Measurements from ENCODE around the gene TERB1. TPM values are rescaled to one million over a fixed set of nuclear protein-coding genes. Genes with fewer than 3 reads are reported as not detected.
A peak's percentile ranks its signal among the peaks of the same experiment; 100 is the strongest.

TERB1 gene
- total and polyA plus RNA-seq, 2 of the 13 experiments (the other 11 are each of a cell fraction or from before 2014, with no cell fraction given) = not detected

GRCh38 chr16:66751303-66751991, 49.9 kb downstream of the TERB1 start, which contains the start of gene DYNC1LI2 (continued):
- TF ChIP-seq ZNF281 (CRISPR knock-in tag; IDR thresholded peaks at IDR 0.05; ENCODE audit: borderline replicate concordance) (no peak), ZNF672 (CRISPR knock-in tag; IDR thresholded peaks at IDR 0.05) (no peak), ZNF878 (CRISPR knock-in tag; IDR thresholded peaks at IDR 0.05) (no peak), ZNF501 (CRISPR knock-in tag; IDR thresholded peaks at IDR 0.05) (no peak; the same call in 1 of the 2 replicates), SNRNP70 (IDR thresholded peaks at IDR 0.05; ENCODE audit: low read depth, low read length) (no peak), POLR2A (IDR thresholded peaks at IDR 0.05; ENCODE audit: insufficient read depth in 1 of 2, low read depth in 2 of 2, low read length in 2 of 2) (peak; percentile 59 to 83), HIC2 (CRISPR knock-in tag; IDR thresholded peaks at IDR 0.05; ENCODE audit: low read depth) (no peak), ZNF256 (CRISPR knock-in tag; conservative IDR thresholded peaks at IDR 0.05) (no peak), ZFAT (CRISPR knock-in tag; conservative IDR thresholded peaks at IDR 0.05) (no peak), KDM3A (CRISPR knock-in tag; IDR thresholded peaks at IDR 0.05; ENCODE audit: low read depth) (no peak), BRCA1 (CRISPR knock-in tag; IDR thresholded peaks at IDR 0.05) (no peak), CAMTA2 (CRISPR knock-in tag; IDR thresholded peaks at IDR 0.05; ENCODE audit: borderline replicate concordance) (no peak; the same call in 1 of the 2 replicates), ZNF7 (CRISPR knock-in tag; IDR thresholded peaks at IDR 0.05) (no peak)
- TF ChIP-seq, protein P1, sequence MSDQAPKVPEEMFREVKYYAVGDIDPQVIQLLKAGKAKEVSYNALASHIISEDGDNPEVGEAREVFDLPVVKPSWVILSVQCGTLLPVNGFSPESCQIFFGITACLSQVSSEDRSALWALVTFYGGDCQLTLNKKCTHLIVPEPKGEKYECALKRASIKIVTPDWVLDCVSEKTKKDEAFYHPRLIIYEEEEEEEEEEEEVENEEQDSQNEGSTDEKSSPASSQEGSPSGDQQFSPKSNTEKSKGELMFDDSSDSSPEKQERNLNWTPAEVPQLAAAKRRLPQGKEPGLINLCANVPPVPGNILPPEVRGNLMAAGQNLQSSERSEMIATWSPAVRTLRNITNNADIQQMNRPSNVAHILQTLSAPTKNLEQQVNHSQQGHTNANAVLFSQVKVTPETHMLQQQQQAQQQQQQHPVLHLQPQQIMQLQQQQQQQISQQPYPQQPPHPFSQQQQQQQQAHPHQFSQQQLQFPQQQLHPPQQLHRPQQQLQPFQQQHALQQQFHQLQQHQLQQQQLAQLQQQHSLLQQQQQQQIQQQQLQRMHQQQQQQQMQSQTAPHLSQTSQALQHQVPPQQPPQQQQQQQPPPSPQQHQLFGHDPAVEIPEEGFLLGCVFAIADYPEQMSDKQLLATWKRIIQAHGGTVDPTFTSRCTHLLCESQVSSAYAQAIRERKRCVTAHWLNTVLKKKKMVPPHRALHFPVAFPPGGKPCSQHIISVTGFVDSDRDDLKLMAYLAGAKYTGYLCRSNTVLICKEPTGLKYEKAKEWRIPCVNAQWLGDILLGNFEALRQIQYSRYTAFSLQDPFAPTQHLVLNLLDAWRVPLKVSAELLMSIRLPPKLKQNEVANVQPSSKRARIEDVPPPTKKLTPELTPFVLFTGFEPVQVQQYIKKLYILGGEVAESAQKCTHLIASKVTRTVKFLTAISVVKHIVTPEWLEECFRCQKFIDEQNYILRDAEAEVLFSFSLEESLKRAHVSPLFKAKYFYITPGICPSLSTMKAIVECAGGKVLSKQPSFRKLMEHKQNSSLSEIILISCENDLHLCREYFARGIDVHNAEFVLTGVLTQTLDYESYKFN (CRISPR knock-in tag; conservative IDR thresholded peaks at IDR 0.05) = no peak
- TF ChIP-seq, protein P2, sequence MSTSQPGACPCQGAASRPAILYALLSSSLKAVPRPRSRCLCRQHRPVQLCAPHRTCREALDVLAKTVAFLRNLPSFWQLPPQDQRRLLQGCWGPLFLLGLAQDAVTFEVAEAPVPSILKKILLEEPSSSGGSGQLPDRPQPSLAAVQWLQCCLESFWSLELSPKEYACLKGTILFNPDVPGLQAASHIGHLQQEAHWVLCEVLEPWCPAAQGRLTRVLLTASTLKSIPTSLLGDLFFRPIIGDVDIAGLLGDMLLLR (CRISPR knock-in tag; IDR thresholded peaks at IDR 0.05) = no peak
- TF ChIP-seq, protein P3, sequence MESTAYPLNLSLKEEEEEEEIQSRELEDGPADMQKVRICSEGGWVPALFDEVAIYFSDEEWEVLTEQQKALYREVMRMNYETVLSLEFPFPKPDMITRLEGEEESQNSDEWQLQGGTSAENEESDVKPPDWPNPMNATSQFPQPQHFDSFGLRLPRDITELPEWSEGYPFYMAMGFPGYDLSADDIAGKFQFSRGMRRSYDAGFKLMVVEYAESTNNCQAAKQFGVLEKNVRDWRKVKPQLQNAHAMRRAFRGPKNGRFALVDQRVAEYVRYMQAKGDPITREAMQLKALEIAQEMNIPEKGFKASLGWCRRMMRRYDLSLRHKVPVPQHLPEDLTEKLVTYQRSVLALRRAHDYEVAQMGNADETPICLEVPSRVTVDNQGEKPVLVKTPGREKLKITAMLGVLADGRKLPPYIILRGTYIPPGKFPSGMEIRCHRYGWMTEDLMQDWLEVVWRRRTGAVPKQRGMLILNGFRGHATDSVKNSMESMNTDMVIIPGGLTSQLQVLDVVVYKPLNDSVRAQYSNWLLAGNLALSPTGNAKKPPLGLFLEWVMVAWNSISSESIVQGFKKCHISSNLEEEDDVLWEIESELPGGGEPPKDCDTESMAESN (CRISPR knock-in tag; conservative IDR thresholded peaks at IDR 0.05) = peak; percentile 54
